SK-N-MC (cell line): ENCODE measurements around the gene LOXL1.

ENCODE experiments used
- DNase-seq: peaks from one replicate; pipeline ENCODE4 v3.0.0-alpha.2; 2011; ENCODE audit warnings: low read depth, low spot score
- H3K27ac ChIP-seq: fragments of 200-600 bp; sonication (generic); 2 replicates; pipeline ENCODE4 v1.5.1; 2016; ENCODE audit warnings: mixed run types
- H3K36me3 ChIP-seq: fragments of 200-600 bp; sonication (generic); 2 replicates; pipeline ENCODE4 v1.6.1; 2017; ENCODE audit warnings: antibody characterized with exemption, low read length, mixed read lengths; ENCODE audit not compliant: insufficient read depth
- H3K4me3 ChIP-seq: fragments of 200-600 bp; sonication (generic); 2 replicates; pipeline ENCODE4 v1.5.1; 2016
- H3K9ac ChIP-seq: fragments of 200-600 bp; sonication (generic); 2 replicates; pipeline ENCODE4 v1.8.0; 2017; ENCODE audit warnings: mixed run types, mixed read lengths; ENCODE audit not compliant: insufficient read length
- H3K9me3 ChIP-seq: fragments of 200-600 bp; sonication (generic); 2 replicates; pipeline ENCODE4 v1.6.1; 2017; ENCODE audit warnings: low read depth, mild to moderate bottlenecking, antibody characterized with exemption, low read length, moderate library complexity, mixed read lengths
- EZH2 ChIP-seq: fragments of 200-600 bp; sonication (generic); IDR thresholded peaks from one replicate; pipeline ENCODE4 v1.6.1; 2017; ENCODE audit warnings: antibody characterized with exemption
- FOXP2 ChIP-seq: optimal IDR thresholded peaks from 2 replicates; pipeline ENCODE3; 2011; ENCODE audit warnings: mild to moderate bottlenecking, moderate library complexity; ENCODE audit not compliant: insufficient read depth; ENCODE audit errors: extremely low read length, control extremely low read depth
- POLR2AphosphoS5 ChIP-seq: IDR thresholded peaks from 2 replicates; pipeline ENCODE4 v1.6.1; 2012; ENCODE audit warnings: mild to moderate bottlenecking, low read depth, low read length, borderline replicate concordance

Gene LOXL1

DNA sequence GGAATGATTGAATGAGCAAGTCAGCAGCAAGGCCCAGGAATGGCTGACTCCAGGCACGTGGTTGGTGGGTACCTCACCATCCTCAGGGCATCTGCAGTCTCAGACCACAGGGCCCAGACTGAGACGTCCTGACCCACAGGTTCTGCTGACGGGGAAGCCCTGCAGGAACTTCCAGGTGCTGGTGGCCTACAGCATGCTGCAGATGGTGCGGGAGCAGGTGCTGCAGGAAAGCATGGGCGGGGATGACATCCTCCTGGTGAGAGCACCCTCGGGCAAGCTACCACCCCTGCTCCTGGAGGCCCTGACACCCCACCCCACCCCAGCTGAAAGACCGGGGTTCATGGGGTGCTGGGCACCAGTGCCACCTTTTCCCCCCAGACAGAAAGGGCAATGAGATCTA, 38.8 kb upstream of the LOXL1 start:
- TF ChIP-seq FOXP2 = no peak
- TF ChIP-seq POLR2AphosphoS5 = no peak
- no peak for TF ChIP-seq EZH2
- Histone ChIP-seq H3K36me3 (no peaks in the 10 kb centered on the region), H3K9ac (no peak overlapping the region), H3K9me3 (no peaks in the 10 kb centered on the region), H3K4me3 (no peak overlapping the region), H3K27ac (no peak overlapping the region)
- no peak for DNase-seq

GRCh38 chr15:73888224-73889041, 37.8 kb upstream of the LOXL1 start:
- Histone ChIP-seq H3K9me3 (no peaks in the 10 kb centered on the region), H3K4me3 (no peak overlapping the region), H3K36me3 (no peaks in the 10 kb centered on the region), H3K27ac (no peak overlapping the region), H3K9ac (no peak overlapping the region)
- TF ChIP-seq POLR2AphosphoS5 (no peak), EZH2 (no peak), FOXP2 (no peak)
- no peak for DNase-seq

DNA sequence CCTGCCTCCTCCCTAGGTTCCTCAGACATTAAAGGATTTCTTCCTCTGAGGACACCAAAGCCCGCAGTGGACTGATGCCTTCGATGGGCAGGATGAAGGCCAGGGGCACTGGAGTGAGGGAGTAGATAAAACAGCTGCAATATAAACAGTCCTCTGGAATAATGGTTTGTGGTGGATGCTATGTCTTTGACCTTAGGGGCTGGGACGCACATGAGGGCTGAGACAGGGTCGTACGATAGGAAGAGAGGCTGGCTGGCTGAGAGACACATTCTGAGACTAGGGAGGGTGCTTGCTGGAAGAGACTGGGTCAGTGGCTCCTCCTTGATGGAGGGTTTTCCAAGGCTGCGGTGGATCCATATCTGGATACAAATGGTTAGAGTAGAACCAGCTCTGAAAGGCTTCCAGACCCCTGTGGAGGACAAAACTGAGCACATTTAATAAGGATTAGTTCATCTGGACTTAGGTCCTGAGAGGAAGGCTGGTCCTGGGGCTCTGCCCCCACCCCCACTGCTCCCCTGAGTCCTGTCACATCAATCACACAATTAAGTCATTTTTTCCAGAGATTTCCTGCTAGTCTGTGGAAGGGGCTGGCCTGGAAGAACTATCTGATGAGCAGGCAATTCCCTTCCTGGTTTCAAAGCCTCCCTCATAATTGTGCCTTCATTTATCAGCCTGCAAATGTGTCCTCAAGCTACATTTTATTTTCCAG, 37.1 kb upstream of the LOXL1 start:
- DNase-seq = no peak
- H3K27ac ChIP-seq = no peak overlapping the region

DNA sequence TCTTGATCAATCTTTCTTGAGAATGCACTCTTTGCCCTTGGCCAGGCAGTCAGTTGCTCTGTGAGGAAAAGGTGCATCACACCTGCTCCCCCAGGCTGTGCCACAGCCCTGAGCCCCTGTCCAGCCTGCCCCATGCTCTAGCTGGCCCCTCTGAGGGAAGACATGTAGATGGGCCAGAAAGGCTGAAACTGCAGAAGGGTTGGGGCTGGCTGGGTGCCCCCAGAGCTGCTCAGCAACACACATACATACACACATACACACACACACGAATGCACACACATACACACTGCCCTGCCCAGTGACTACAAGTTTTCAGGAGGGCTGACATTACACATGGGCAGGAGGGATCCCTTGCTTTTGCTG, 36.5 kb upstream of the LOXL1 start:
- no peak for DNase-seq

More for the DNA sequence above, 37.1 kb upstream of the LOXL1 start:
- TF ChIP-seq FOXP2 (no peak), EZH2 (no peak), POLR2AphosphoS5 (no peak)
- H3K9ac ChIP-seq = no peak overlapping the region
- H3K4me3 ChIP-seq = no peak overlapping the region
- no peaks in the 10 kb centered on the region for H3K9me3 ChIP-seq
- no peaks in the 10 kb centered on the region for H3K36me3 ChIP-seq

DNA sequence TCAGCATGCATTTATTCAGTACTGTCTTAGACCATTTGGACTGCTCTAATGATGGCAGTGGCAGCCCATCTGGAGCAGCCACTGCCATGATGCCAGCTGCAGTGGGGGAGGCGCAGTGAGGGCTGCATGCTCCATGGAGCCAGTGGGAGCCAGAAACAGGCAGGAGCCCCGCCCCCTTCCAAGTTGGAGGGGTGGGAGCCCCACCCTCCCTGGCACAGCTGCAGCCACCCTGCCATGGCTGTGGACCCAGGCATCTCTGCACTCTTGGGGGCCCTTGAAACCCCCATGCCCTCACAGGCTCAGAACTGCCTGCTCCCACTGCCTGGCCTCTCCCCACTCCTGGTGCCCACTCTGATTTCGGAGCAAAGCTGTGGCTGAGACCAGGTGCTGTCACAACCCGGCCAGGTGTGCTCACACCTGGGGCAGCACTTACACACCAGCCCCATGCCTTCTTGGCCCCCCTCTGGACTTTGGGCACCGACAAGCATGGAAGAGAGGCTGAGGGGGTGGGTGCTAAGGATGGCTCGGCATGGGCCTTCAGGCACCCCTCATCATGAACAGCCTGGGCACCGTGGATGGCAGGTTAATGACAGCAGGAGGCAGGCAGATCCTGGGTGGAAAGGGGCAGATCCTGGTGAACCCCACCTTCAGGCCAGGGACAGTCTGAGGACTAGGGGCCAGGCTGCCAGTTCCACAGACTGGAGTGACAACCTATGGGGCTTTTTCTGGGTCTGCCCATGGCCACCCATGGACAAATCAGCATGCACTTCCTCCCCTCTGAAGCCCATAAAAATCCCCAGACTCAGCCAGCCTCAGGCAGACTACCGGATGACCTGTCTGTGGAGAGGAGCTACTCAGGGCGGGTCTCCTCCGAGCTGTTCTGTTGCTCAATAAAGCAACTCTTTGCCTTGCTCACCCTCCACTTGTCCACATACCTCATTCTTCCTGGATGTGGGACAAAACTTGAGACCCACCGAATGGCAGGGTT, 34.6 kb upstream of the LOXL1 start:
- H3K9ac ChIP-seq = no peak overlapping the region
- no peaks in the 10 kb centered on the region for H3K36me3 ChIP-seq
- no peak for DNase-seq
- no peak overlapping the region for H3K4me3 ChIP-seq
- no peak overlapping the region for H3K27ac ChIP-seq
- TF ChIP-seq POLR2AphosphoS5 = no peak
- TF ChIP-seq FOXP2 = no peak
- no peak for TF ChIP-seq EZH2
- no peaks in the 10 kb centered on the region for H3K9me3 ChIP-seq

More for the DNA sequence above, 36.5 kb upstream of the LOXL1 start:
- no peaks in the 10 kb centered on the region for H3K36me3 ChIP-seq
- H3K9me3 ChIP-seq = no peaks in the 10 kb centered on the region
- TF ChIP-seq EZH2 (no peak), FOXP2 (no peak), POLR2AphosphoS5 (no peak)
- no peak overlapping the region for H3K27ac ChIP-seq
- H3K4me3 ChIP-seq = no peak overlapping the region
- H3K9ac ChIP-seq = no peak overlapping the region

GRCh38 chr15:73892446-73893226, 33.6 kb upstream of the LOXL1 start:
- Histone ChIP-seq H3K4me3 (no peak overlapping the region), H3K9ac (no peak overlapping the region), H3K36me3 (no peaks in the 10 kb centered on the region), H3K9me3 (no peaks in the 10 kb centered on the region), H3K27ac (no peak overlapping the region)
- no peak for DNase-seq
- TF ChIP-seq EZH2 (no peak), POLR2AphosphoS5 (no peak), FOXP2 (no peak)

- no peak for DNase-seq
- Histone ChIP-seq H3K9me3 (no peaks in the 10 kb centered on the region), H3K4me3 (no peak overlapping the region), H3K27ac (no peak overlapping the region), H3K9ac (no peak overlapping the region), H3K36me3 (no peaks in the 10 kb centered on the region)
- no peak for TF ChIP-seq EZH2
- TF ChIP-seq POLR2AphosphoS5 = no peak
- no peak for TF ChIP-seq FOXP2
Observed at GRCh38 chr15:73894133-73894814, 32.0 kb upstream of the LOXL1 start.
